ENCODE measurements around the gene MACROH2A1.

DNA sequence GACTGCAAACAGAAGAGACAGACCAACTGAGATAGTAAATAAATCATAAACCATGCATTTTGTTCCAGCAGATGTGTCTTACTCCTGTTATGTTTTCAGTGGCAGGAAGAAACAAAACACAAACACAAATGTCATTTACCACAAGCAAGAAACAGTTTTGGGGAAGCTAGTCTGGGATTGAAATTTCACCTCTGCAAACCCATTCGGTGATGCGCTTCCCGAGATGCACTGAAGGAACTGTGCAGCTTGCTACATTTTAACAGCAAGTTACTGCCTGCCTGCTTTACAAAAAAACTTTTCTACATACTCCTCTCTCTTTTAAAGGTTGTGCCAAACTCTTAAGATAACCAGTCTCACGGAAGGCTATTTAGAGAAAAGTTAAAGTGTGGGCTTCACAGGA lies 3.2 kb downstream of the MACROH2A1 start:
- TF ChIP-seq, protein P1, sequence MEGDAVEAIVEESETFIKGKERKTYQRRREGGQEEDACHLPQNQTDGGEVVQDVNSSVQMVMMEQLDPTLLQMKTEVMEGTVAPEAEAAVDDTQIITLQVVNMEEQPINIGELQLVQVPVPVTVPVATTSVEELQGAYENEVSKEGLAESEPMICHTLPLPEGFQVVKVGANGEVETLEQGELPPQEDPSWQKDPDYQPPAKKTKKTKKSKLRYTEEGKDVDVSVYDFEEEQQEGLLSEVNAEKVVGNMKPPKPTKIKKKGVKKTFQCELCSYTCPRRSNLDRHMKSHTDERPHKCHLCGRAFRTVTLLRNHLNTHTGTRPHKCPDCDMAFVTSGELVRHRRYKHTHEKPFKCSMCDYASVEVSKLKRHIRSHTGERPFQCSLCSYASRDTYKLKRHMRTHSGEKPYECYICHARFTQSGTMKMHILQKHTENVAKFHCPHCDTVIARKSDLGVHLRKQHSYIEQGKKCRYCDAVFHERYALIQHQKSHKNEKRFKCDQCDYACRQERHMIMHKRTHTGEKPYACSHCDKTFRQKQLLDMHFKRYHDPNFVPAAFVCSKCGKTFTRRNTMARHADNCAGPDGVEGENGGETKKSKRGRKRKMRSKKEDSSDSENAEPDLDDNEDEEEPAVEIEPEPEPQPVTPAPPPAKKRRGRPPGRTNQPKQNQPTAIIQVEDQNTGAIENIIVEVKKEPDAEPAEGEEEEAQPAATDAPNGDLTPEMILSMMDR (IDR thresholded peaks at IDR 0.05; ENCODE audit: borderline replicate concordance, extremely low read depth, low read length, poor library complexity, severe bottlenecking): no peak
- TF ChIP-seq EZH2 (IDR thresholded peaks at IDR 0.05; ENCODE audit: borderline replicate concordance, low read depth, low read length, severe bottlenecking): no peak

All from DND-41 (cell line).